ENCODE results near the gene PHC3.

The PHC3 gene

DNA sequence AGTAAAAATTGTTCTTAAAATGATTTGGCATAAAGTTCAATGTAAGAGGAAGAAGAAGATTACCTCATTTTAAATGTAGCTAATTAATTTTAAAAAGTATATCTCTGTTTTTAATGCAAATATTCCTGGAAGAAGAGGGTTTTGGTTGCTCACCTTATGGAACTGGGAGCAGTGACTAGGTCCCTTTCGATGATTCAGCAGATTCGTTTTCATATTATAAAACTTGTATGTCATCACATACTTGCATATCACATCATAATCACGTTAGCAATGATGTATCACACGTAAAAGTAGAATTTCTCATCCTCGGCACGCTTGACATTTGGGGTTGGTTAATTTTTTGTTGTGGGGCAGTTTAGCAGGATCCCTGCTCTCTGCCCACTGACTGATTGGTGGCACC, 96.1 kb downstream of the PHC3 start:
- TF ChIP-seq EGR1 (IDR thresholded peaks at IDR 0.05), result no peak
- TF ChIP-seq USF1 (IDR thresholded peaks at IDR 0.05), result no peak
- no peak for TF ChIP-seq TEAD4 (IDR thresholded peaks at IDR 0.05)
- no peak for TF ChIP-seq EP300 (IDR thresholded peaks at IDR 0.05; ENCODE audit: borderline replicate concordance)
- TF ChIP-seq RAD21 (IDR thresholded peaks at IDR 0.05; ENCODE audit: low read depth), result no peak
- no peak for TF ChIP-seq CEBPB (IDR thresholded peaks at IDR 0.05)
- TF ChIP-seq TCF12 (IDR thresholded peaks at IDR 0.05; ENCODE audit: low read depth), result no peak
- TF ChIP-seq YY1 (IDR thresholded peaks at IDR 0.05; ENCODE audit: low read depth), result no peak
- TF ChIP-seq NFIC (IDR thresholded peaks at IDR 0.05), result no peak
- TF ChIP-seq, protein P1, sequence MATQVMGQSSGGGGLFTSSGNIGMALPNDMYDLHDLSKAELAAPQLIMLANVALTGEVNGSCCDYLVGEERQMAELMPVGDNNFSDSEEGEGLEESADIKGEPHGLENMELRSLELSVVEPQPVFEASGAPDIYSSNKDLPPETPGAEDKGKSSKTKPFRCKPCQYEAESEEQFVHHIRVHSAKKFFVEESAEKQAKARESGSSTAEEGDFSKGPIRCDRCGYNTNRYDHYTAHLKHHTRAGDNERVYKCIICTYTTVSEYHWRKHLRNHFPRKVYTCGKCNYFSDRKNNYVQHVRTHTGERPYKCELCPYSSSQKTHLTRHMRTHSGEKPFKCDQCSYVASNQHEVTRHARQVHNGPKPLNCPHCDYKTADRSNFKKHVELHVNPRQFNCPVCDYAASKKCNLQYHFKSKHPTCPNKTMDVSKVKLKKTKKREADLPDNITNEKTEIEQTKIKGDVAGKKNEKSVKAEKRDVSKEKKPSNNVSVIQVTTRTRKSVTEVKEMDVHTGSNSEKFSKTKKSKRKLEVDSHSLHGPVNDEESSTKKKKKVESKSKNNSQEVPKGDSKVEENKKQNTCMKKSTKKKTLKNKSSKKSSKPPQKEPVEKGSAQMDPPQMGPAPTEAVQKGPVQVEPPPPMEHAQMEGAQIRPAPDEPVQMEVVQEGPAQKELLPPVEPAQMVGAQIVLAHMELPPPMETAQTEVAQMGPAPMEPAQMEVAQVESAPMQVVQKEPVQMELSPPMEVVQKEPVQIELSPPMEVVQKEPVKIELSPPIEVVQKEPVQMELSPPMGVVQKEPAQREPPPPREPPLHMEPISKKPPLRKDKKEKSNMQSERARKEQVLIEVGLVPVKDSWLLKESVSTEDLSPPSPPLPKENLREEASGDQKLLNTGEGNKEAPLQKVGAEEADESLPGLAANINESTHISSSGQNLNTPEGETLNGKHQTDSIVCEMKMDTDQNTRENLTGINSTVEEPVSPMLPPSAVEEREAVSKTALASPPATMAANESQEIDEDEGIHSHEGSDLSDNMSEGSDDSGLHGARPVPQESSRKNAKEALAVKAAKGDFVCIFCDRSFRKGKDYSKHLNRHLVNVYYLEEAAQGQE (IDR thresholded peaks at IDR 0.05; ENCODE audit: low read depth), result no peak
- TF ChIP-seq FOXM1 (IDR thresholded peaks at IDR 0.05; ENCODE audit: borderline replicate concordance, low read depth), result no peak
- no peak for TF ChIP-seq MAX (IDR thresholded peaks at IDR 0.05)

- TF ChIP-seq NFIC (IDR thresholded peaks at IDR 0.05) (no peak), TCF12 (IDR thresholded peaks at IDR 0.05; ENCODE audit: low read depth) (no peak), RAD21 (IDR thresholded peaks at IDR 0.05; ENCODE audit: low read depth) (no peak), ZBTB7A (IDR thresholded peaks at IDR 0.05; ENCODE audit: low read depth) (no peak), CREB1 (IDR thresholded peaks at IDR 0.05; ENCODE audit: low read depth) (no peak), USF1 (IDR thresholded peaks at IDR 0.05) (no peak), FOXM1 (IDR thresholded peaks at IDR 0.05; ENCODE audit: borderline replicate concordance, low read depth) (no peak), MAX (IDR thresholded peaks at IDR 0.05) (no peak), YY1 (IDR thresholded peaks at IDR 0.05; ENCODE audit: low read depth) (no peak), EP300 (IDR thresholded peaks at IDR 0.05; ENCODE audit: borderline replicate concordance) (no peak), CEBPB (IDR thresholded peaks at IDR 0.05) (no peak), TAF1 (IDR thresholded peaks at IDR 0.05; ENCODE audit: low read depth) (no peak), TEAD4 (IDR thresholded peaks at IDR 0.05) (no peak), EGR1 (IDR thresholded peaks at IDR 0.05) (no peak)
- TF ChIP-seq, protein P1 (IDR thresholded peaks at IDR 0.05; ENCODE audit: low read depth), result no peak
Observed at GRCh38 chr3:170083343-170083742, 98.2 kb downstream of the PHC3 start.

DNA sequence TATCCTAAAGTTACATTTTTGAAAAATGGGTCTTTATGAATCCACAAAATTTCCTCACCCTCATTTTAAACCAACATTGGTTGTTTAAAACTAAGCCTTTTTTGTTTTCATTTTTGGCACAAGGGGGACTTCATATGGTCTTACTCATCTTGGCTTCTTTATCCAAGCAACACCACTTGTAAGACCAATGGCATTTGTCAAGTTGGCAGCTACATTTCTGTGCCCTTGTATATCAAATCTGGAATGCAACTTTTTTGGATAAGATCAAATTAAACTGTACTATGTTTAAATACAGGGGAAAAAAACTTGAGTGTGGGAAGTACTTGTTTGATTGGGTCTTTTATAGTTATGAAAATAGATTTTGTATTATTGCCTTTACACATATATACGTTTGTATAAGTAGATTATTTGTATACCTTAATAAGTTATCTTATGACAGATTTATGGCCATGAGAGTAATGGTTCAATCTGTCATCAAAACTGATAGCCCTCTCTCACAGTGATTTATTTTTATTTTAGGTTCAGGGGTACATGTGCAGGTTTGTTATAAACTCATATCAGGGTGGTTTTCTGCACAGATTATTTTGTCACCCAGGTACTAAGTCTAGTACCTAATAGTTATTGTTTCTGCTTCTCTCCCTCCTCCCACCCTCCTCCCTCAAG, 100.3 kb downstream of the PHC3 start:
- no peak for TF ChIP-seq ZBTB7A (IDR thresholded peaks at IDR 0.05; ENCODE audit: low read depth)
- no peak for TF ChIP-seq FOXM1 (IDR thresholded peaks at IDR 0.05; ENCODE audit: borderline replicate concordance, low read depth)
- TF ChIP-seq CREB1 (IDR thresholded peaks at IDR 0.05; ENCODE audit: low read depth), result no peak
- no peak for TF ChIP-seq MAX (IDR thresholded peaks at IDR 0.05)
- TF ChIP-seq EP300 (IDR thresholded peaks at IDR 0.05; ENCODE audit: borderline replicate concordance), result no peak
- TF ChIP-seq CEBPB (IDR thresholded peaks at IDR 0.05), result no peak
- no peak for TF ChIP-seq TCF12 (IDR thresholded peaks at IDR 0.05; ENCODE audit: low read depth)
- TF ChIP-seq YY1 (IDR thresholded peaks at IDR 0.05; ENCODE audit: low read depth), result no peak

GRCh38 chr3:170080605-170081004, 100.9 kb downstream of the PHC3 start:
- TF ChIP-seq EGR1 (IDR thresholded peaks at IDR 0.05) (no peak), TAF1 (IDR thresholded peaks at IDR 0.05; ENCODE audit: low read depth) (no peak), TEAD4 (IDR thresholded peaks at IDR 0.05) (no peak), RAD21 (IDR thresholded peaks at IDR 0.05; ENCODE audit: low read depth) (no peak), NFIC (IDR thresholded peaks at IDR 0.05) (no peak), FOXM1 (IDR thresholded peaks at IDR 0.05; ENCODE audit: borderline replicate concordance, low read depth) (no peak), CREB1 (IDR thresholded peaks at IDR 0.05; ENCODE audit: low read depth) (no peak), ZBTB7A (IDR thresholded peaks at IDR 0.05; ENCODE audit: low read depth) (no peak), MAX (IDR thresholded peaks at IDR 0.05) (no peak), EP300 (IDR thresholded peaks at IDR 0.05; ENCODE audit: borderline replicate concordance) (no peak), USF1 (IDR thresholded peaks at IDR 0.05) (no peak), CEBPB (IDR thresholded peaks at IDR 0.05) (no peak), YY1 (IDR thresholded peaks at IDR 0.05; ENCODE audit: low read depth) (no peak), TCF12 (IDR thresholded peaks at IDR 0.05; ENCODE audit: low read depth) (no peak)
- TF ChIP-seq, protein P1 (IDR thresholded peaks at IDR 0.05; ENCODE audit: low read depth), result no peak

All from Ishikawa (cell line).